Measurements from ENCODE around the gene NTPCR.

NTPCR gene

DNA sequence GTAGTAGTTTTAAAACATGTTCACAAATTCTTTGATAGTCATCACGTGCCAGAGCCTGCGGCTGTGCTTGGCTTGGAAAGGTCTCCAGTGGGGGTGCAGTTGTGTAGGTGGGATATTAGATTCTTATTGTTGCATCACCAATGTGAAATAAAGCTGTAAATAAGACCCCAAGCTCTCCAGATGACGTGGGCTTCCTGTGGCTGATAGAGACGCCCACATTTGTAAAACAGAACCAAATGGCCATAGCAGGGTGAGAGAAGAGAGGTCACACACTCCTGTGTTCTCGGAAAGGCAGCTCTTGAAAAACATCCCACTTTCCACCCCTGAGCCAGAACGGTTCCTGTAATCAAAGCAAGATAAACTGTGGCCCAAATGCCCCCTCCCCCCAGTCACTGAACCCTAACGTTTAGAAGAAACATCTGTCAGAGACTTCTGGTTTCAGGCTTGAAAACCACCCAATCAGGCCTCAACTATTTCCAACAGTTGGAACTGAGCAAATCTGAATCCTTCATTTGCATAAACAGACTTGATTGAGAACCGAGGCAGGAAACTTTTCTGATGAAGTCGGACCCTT is 6.6 kb upstream of the NTPCR start:
- peak overlapping the region; percentile 81 for H3K27ac Mint-ChIP-seq
- DNase-seq (ENCODE audit: low spot score in 2 of 2), result peak in 1 of 2 donors; percentile 62
- peak overlapping the region; percentile 51 for H3K4me3 Mint-ChIP-seq
- H3K36me3 Mint-ChIP-seq, result no peaks in the 10 kb centered on the region
- ATAC-seq, result peak; percentile 79
- H3K4me1 Mint-ChIP-seq, result peaks cover 23% of the 10 kb centered on the region
- no peaks in the 10 kb centered on the region for H3K9me3 Mint-ChIP-seq

DNA sequence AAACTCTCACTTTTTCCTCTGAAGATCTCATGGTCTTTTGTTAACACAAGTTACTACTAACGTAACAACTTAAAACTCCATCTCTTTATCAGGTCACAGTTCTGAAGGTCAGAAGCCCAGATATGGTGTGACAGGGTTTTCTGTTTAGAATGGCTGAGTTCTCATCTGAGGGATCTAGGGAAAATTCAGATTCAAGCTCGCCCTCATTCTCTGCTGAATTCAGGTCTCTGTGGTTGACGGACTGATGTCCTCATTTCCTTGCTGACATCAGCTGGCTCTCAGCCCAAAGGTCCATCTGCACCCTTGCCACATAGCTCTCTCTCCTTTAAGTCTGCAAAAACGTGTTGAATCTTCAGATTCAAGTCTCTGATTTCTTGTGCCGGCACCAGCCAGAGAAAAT is 6.1 kb upstream of the NTPCR start:
- ATAC-seq (peak; percentile 52), DNase-seq (ENCODE audit: low spot score in 2 of 2) (no peak)
- Mint-ChIP-seq H3K36me3 (no peaks in the 10 kb centered on the region), H3K4me1 (peaks cover 27% of the 10 kb centered on the region), H3K4me3 (peak overlapping the region; percentile 51), H3K9me3 (no peaks in the 10 kb centered on the region), H3K27ac (peak overlapping the region; percentile 81)

DNA sequence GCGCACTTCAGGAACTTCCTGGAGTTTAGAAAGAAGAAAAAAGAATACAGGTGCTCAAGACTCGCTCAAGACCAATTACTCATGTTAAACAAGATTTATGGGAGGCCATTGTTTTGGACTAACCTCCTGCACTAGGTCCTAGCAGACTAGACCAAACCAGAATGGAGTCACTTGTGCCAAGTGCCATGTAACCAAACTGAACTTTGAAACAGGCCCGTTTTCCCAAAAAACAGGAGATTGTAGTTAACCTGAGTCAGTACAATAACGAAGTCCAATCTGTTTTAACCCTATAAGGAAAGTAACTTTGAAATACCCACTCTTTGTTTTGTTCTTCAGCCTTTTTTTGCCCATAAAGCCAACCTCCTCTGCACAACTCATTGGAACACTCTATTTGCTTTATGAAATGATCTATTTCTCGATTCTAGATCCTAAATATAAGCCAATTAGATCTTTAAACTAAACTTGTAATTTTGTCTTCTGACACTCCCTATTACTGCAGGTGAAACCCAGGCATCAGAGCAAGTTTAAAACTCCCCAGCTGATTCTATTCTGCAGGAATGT is 695 bp upstream of the NTPCR start:
- Mint-ChIP-seq H3K9me3 (no peaks in the 10 kb centered on the region), H3K4me3 (peak overlapping the region; percentile 86), H3K4me1 (peaks cover 41% of the 10 kb centered on the region), H3K36me3 (peaks cover 9% of the 10 kb centered on the region), H3K27ac (peak overlapping the region; percentile 88)
- no peak for ATAC-seq
- no peak for DNase-seq (ENCODE audit: low spot score in 2 of 2)

DNA sequence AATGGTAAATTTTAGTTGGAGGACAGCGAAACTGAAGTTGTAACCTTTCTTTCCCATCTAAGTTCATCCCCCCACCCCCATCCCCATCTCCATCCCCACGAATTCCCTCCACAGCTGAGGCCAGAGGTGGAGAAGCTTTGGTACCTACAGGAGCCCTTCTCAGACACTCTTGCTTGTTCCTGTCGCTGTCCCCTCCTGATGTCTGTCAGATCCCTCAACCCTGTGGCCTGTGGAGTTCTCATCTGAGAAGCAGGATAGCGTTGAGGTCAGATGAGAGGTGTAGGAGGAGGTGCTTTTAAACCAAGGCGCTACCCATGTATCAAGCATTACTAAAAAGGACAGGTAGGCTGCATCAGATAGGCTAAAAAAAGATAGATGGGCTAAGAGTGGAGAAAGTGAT is 769 bp downstream of the NTPCR start:
- Mint-ChIP-seq H3K36me3 (peaks cover 11% of the 10 kb centered on the region), H3K27ac (peak overlapping the region; percentile 88), H3K9me3 (no peaks in the 10 kb centered on the region), H3K4me1 (peaks cover 37% of the 10 kb centered on the region), H3K4me3 (peak overlapping the region; percentile 86)
- peak in 1 of 2 donors; percentile 57 for DNase-seq (ENCODE audit: low spot score in 2 of 2)
- peak; percentile 64 for ATAC-seq

DNA sequence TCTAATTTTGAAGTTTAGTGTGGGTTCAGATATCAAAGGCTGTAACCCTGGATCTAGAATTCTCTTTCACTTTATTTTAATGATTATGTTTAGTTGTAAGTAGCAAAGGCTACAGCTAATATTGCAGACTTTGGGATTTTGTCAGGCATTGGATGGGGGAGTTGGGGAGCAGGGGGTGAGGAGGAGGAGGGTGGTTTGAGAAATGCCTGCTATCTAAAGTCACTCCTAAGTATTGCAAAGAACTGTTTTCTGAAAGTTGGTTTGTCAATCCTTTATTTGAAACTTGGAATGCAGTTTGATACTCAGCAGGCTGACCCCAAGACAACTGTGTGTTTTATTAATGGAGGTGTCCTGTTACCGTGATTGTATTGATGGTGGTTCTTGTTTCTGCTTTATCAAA is 1.2 kb downstream of the NTPCR start:
- peaks cover 15% of the 10 kb centered on the region for H3K36me3 Mint-ChIP-seq
- DNase-seq (ENCODE audit: low spot score in 2 of 2) (no peak), ATAC-seq (no peak)
- no peaks in the 10 kb centered on the region for H3K9me3 Mint-ChIP-seq
- H3K4me1 Mint-ChIP-seq, result peaks cover 37% of the 10 kb centered on the region
- peak overlapping the region; percentile 86 for H3K4me3 Mint-ChIP-seq
- H3K27ac Mint-ChIP-seq, result peak overlapping the region; percentile 88

DNA sequence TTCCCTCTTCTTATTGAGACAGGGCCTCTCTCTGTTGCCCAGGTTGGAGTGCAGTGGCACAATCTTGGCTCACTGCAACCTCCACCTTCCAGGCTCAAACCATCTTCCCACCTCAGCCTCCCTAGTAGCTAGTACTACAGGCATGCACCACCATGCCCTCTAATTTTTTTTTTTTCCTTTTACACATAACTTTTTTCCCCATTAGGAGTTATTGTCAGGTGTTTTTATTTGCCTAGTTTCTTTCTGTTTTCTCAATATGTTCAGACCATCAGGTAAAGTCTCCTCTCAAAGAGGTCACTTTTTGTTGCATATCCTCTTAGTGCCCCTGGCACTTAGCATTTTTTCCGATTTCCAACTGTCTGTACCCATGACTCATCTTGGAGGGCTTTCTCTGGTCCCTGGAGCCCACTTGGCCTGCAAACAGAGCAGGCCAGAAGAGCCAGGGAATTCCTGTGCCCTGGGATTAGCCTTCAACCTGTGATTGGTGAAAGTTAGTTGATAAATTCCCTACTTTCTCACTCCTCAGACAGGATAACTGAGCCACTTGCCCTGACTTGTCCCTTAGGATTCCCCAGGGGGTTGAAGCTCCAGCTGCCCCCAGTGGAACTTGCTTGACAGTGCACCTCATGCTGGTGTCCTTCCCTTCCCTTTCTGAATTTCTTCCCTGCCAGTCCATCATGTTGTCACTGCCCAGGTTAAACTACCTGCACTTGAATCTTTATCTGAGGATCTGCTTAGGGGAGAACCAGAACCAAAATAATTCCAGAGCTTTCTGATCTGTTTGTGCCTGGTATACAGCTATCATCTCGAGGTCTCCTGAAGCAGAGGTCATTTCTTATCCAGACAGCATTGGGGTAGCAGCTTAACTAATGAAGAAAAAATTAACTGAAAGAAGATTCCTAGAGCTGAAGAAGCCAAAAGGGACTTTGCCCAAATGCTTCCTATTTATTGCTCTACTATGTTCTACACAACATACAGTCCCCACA is 2.4 kb downstream of the NTPCR start:
- Mint-ChIP-seq H3K4me1 (peaks cover 37% of the 10 kb centered on the region), H3K36me3 (peaks cover 27% of the 10 kb centered on the region), H3K27ac (peak overlapping the region; percentile 50), H3K9me3 (no peaks in the 10 kb centered on the region), H3K4me3 (peak overlapping the region; percentile 86)
- DNase-seq (ENCODE audit: low spot score in 2 of 2), result no peak
- ATAC-seq, result no peak

DNA sequence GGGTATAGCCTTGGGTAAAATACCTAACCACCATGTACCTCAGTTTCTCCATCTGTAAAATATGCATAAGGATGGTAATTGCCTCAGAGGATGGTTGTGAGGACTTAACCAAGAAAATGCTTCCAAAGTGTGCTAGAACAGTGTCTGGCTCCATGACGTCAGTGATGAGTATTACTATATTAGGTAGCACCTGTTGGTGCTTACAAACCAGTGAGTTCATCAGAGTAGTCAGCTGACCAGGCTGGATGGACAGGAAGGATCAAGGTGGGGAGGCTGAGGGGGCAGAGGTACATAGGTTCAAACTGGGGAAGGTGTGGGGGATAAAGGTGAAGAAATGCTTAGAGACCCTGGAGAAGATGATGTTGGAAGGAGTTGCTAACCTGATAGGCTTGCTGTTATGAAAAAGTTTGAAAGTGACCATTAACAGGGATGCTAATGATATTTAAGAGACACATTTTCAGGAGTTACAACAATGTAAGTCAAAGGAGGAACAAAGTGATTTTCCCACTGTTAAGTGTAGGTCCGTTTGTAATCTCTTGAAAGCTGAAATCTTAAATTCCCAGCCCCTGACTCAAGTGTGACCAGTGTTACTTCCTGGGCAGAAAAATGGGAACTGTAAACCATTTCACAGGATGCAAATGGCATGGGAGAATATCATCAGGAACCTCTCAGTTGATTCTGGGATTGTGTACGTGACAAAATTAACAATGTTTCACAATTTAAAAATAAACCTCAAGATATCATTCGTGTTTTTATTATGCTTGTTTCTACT is 4.4 kb downstream of the NTPCR start:
- peaks cover 47% of the 10 kb centered on the region for H3K36me3 Mint-ChIP-seq
- DNase-seq (ENCODE audit: low spot score in 2 of 2) (peak in 1 of 2 donors; percentile 4), ATAC-seq (no peak)
- H3K4me3 Mint-ChIP-seq, result no peak overlapping the region
- H3K27ac Mint-ChIP-seq, result peak overlapping the region; percentile 2
- H3K9me3 Mint-ChIP-seq, result no peaks in the 10 kb centered on the region
- peaks cover 29% of the 10 kb centered on the region for H3K4me1 Mint-ChIP-seq

DNA sequence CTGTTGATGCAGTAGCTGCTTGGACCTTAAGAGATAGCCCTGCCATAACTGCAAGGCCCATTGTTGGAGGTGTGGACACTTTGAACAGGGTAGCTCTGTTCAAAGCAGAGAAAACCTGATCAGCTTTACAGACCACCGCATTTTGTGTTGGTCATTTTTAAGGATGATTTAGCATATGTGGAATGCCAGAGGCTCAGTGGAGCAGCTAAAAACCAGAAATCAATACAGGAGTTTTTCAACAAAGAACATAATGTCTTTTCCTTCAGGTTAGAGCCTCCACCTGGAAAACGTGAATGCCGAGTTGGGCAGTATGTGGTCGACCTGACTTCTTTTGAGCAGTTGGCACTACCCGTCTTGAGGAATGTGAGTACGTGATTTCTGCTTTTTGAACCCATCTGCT is 5.7 kb downstream of the NTPCR start:
- Mint-ChIP-seq H3K4me1 (peaks cover 22% of the 10 kb centered on the region), H3K27ac (no peak overlapping the region), H3K4me3 (no peak overlapping the region), H3K36me3 (peaks cover 44% of the 10 kb centered on the region), H3K9me3 (no peaks in the 10 kb centered on the region)
- DNase-seq (ENCODE audit: low spot score in 2 of 2), result no peak
- ATAC-seq, result no peak

DNA sequence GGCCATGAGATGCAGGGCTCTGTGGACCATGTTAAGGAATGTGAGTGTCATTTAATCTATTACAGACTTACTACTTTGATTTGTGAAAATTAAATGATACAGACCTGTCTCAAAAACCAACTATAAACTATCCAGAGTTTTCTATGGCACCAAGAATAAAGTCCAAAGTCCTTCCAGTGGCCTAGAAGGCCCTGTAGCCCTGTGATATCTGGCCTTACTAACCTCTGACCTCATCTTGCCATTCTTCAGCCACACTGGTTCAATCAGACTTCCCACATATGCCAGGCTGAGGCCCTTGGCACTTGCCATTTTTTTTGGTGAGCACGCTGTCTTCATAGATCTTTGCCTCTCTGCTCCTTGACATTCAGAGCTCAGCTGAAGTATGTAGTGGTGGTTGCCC is 7.7 kb downstream of the NTPCR start:
- Mint-ChIP-seq H3K36me3 (peaks cover 50% of the 10 kb centered on the region), H3K9me3 (no peaks in the 10 kb centered on the region), H3K27ac (no peak overlapping the region), H3K4me1 (peaks cover 2% of the 10 kb centered on the region), H3K4me3 (no peak overlapping the region)
- DNase-seq (ENCODE audit: low spot score in 2 of 2) (no peak), ATAC-seq (no peak)

DNA sequence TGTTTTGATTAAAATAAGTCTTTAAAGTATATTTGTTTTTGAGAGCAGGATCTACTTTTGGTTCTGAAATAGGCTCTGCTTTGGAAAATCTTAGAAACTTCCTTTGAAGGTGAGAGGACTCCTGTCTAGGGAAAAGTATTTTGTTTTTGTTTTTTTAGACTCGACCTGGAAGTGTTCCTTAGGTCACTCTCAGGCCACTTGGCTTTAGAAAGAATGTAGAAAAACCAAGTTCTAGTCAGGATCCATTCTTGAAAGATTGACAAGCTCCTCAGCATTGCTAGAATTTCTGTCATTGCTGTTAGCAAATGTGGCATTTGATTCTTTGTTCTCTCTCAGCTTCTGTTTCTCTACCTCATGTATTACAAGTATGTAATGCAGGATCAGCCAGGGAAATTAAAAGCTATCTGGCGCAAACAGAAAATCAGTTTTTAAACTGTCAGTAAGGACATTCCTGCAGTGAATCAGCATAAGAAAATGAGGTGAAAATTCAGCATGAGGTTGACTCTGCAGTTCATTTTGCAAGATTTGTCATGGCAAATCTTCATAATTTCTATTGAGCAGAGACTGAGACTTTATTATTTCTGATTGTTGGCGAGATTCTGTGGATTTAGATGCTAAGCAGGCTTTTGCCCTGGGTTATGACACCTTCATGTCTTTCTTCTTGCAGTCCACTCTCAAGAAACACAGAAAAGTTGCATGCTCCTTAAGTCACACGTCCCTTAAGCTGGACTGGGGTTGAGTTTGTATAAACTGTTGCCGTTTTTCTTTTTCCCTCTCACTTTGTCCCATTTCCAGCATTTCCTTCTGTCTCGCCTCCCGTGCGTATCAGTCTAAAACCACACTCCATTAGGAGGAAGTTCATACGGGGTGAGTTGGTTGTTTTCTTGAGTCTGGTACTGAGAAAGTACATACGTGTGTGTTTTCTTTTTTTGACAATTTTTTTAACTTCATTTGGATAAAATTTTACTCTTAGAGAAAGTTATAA is 12.6 kb downstream of the NTPCR start:
- Mint-ChIP-seq H3K9me3 (no peaks in the 10 kb centered on the region), H3K36me3 (peaks cover 40% of the 10 kb centered on the region), H3K27ac (no peak overlapping the region), H3K4me3 (no peak overlapping the region), H3K4me1 (peaks cover 4% of the 10 kb centered on the region)
- ATAC-seq (no peak), DNase-seq (ENCODE audit: low spot score in 2 of 2) (no peak)

DNA sequence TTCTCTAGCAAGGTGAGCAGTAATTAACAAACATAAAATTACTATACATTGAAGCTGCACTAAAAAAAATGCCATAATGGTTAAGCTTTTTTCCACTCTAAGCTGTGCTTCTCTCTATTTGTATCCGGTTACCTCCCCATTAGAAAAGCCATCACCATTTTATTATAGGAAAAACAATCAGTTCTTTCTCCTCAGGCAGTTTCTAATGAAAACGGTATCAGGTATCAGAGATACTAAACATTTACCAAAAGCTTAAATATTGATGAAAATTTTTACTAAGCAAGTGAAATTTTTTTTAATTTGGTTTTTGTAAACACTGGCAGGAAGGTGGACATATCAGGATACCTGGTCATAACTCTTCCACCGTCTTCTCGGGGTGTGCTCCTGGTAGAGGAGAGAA is 14.2 kb downstream of the NTPCR start:
- peaks cover 15% of the 10 kb centered on the region for H3K4me1 Mint-ChIP-seq
- no peak overlapping the region for H3K27ac Mint-ChIP-seq
- H3K4me3 Mint-ChIP-seq, result no peak overlapping the region
- ATAC-seq (no peak), DNase-seq (ENCODE audit: low spot score in 2 of 2) (no peak)
- H3K9me3 Mint-ChIP-seq, result no peaks in the 10 kb centered on the region
- peaks cover 32% of the 10 kb centered on the region for H3K36me3 Mint-ChIP-seq

DNA sequence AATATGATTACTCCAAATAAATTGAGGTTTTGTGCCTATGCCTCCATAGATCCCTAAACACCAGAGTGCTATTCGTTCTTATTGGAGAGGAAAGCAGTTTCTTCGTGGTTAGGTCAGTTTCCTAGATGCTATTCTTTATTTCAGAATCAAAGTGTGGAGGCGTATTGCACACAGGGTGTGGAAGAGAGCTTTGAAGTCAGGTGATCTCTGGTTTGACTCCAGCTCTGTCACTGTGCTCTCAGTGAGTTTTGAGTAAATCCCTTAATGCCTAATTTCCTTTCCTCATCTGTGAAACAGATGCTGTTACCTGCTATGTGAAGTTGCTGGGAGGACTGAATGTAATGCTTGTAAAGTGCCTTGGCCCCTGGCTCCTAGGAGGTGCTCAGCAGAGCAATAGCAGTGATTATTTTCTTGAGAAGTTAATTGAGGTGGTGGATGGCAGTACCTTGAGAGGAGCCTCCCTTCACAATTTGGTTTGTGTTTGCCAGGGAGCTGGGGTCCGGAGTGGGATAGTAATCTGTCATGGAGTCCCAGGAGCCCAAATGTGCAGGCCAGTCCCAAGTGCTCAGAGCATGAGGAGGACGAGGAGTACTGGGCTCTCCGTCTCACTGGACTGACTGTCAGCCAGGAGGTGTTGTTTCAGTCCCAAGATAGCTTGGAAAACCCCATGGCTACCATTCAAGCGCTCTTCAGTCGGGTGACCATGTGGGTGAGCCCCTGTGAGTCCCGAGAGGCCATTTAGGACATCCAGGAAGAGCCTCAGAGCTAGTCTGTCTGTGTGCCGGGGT is 14.9 kb downstream of the NTPCR start:
- peak in 1 of 2 donors; percentile 26 for DNase-seq (ENCODE audit: low spot score in 2 of 2)
- Mint-ChIP-seq H3K4me3 (no peak overlapping the region), H3K4me1 (peaks cover 15% of the 10 kb centered on the region), H3K36me3 (peaks cover 35% of the 10 kb centered on the region), H3K9me3 (no peaks in the 10 kb centered on the region), H3K27ac (no peak overlapping the region)
- no peak for ATAC-seq

DNA sequence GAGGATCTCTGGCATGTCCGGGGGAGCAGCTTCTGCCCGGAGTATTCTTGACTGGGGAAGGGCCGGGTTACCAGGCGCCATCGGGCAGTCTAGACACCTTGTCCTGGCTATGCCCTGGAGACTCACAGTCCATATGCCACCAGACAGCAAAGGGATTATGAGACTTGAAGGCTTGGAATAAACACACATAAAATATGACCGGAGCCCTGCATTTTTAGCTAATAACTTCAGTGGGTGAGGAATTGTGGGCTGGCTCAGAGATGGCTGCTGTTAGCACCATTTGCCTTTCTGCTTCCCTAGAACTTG is 15.5 kb downstream of the NTPCR start:
- DNase-seq (ENCODE audit: low spot score in 2 of 2), result no peak
- ATAC-seq, result no peak
- no peak overlapping the region for H3K4me3 Mint-ChIP-seq
- H3K36me3 Mint-ChIP-seq, result peaks cover 35% of the 10 kb centered on the region
- H3K4me1 Mint-ChIP-seq, result peaks cover 15% of the 10 kb centered on the region
- no peaks in the 10 kb centered on the region for H3K9me3 Mint-ChIP-seq
- H3K27ac Mint-ChIP-seq, result no peak overlapping the region

DNA sequence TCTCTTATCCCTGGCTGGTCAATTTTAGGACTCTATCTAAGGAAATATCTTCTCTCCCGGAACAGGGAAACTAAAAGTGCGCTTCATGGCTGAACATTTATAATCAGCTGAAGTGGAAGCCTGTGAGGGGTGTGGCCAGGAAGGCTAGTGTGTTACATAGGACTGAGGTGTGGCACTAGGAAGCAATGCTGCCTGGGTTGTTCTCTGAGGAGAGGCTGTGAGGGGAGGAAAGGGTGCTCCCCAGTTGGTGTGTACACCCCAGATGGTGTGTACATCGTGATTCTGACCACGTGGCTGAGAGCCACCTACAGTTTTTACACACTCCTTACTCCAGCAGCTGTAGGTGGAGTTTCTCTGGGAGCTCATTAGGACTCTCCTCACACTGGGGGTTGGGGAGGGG is 16.3 kb downstream of the NTPCR start:
- H3K4me1 Mint-ChIP-seq, result peaks cover 15% of the 10 kb centered on the region
- peaks cover 39% of the 10 kb centered on the region for H3K36me3 Mint-ChIP-seq
- ATAC-seq (no peak), DNase-seq (ENCODE audit: low spot score in 2 of 2) (peak in 1 of 2 donors; percentile 22)
- no peak overlapping the region for H3K4me3 Mint-ChIP-seq
- H3K9me3 Mint-ChIP-seq, result no peaks in the 10 kb centered on the region
- no peak overlapping the region for H3K27ac Mint-ChIP-seq
